GM19025 (cell line): ENCODE results near the gene POU2F2.
"Not testable (repeated sequence)": the region's sequence is repeated elsewhere in the genome, so short reads cannot be mapped to it uniquely, and the experiment has no call there.

Experiments used
- ATAC-seq: cut with Tn5 transposase; IDR thresholded peaks from one replicate; pipeline ENCODE4 v1.9.1; 2021; ENCODE audit warnings: mild to moderate bottlenecking, low read depth, moderate library complexity; ENCODE audit not compliant: unreplicated experiment

The POU2F2 gene

DNA sequence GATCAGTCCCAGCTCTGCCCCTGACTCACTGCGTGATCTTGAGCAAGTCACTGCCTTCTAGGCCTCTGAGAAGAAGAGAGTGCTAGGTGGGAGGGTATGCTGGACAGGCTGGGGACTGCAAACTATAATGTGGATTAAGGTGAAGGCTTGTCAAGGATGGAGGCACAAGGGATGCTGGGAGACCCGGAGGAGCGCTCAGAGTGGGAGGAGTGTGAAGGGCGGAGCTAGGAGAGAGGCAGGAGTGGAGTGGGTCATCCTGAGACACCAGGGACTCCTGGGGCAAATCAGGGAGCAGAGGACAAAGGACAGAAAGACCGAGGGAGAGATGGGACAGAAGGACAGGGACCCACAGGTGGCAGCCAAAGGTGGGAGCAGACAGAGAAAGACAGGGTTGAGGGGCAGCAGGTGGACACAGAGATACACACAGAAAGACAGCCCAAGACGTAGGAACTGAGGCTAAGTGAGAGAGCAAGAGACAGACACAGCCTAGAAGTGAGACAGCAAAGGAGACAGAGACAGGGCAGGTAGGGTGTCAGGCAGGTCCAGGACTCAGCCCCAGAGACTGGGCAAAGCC lies 64.8 kb downstream of the POU2F2 start:
- ATAC-seq, result no peak

- no peak for ATAC-seq
These were observed 66.0 kb downstream of the POU2F2 start for GRCh38 chr19:42066075-42066754.

DNA sequence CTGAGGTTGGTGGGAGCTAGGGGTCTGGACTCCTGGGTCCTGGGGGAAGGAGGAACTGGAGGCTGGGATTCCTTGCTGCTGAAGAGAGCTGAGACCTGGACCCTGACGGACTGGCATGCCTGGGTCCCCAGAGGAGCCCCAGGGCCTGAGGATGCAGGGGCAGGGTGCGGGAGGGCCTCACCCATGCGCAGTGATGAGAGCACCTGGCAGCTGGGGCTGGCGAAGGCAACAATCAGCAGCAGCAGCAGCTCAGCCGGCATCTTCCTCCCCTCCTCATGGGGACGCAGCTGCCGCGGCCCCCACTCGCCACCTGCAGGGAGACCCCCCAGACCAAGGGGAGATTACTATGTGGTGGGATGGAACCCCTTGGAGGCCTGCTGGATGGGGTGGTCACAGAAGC lies 66.7 kb downstream of the POU2F2 start:
- ATAC-seq, result no peak

- ATAC-seq, result no peak
These were observed 67.2 kb downstream of the POU2F2 start for GRCh38 chr19:42065051-42065450.

DNA sequence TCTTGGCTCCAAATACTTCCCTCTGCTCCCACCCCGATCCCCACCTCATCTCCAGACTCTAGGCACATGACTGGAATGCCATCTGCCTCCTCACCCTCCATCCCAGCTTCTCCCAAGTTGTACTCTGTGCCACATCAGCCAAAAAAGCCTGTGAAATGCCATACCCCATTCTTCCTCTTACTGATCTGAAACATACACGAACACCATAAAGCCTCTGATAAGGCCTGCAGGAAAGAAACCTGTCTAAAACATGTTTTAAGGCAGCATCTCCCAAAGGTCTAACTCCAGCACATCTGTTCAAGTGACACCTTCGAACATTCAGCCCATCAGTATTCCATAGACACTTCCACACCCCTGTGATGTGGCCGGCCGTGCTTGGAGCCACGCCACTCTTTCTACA lies 67.8 kb downstream of the POU2F2 start:
- ATAC-seq, result no peak

DNA sequence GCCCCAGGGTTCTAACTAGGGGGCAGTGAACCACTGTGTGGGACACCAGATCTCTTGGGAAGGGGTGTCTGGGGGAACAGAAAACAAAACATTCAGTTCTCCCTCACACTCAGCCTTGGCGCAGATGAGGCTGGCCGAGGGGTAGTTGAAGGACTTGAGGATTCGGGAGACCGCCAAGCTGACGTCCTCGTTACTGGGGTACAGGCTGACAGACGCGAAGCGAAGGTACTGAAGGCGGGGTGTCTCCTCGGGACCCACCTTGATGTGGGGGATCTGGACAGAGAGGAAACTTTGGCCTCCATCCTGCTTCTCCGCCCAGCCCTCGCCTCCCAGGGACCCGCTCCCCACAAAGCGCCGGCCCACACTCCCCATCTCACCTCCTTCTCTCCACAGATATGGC lies 69.9 kb downstream of the POU2F2 start:
- ATAC-seq, result no peak

DNA sequence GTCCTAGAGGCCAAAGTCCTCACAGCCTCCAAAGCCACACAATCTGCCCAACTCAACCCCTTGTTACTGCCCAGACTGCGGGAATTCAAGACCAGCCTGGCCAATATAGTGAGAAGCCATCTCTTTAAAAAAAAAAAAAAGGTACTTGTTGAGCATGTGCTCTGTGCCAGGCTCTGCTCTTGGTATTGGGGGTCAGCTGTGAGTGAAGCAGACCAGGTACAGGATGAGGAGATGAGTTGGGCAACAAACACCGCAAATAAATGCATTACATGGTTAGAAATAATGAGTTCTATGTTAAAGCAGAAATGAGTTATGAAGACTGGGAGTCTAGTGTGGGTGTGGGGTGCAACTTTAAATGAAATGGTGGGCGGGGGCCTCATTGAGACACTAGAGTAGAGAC lies 72.1 kb downstream of the POU2F2 start:
- no peak for ATAC-seq

DNA sequence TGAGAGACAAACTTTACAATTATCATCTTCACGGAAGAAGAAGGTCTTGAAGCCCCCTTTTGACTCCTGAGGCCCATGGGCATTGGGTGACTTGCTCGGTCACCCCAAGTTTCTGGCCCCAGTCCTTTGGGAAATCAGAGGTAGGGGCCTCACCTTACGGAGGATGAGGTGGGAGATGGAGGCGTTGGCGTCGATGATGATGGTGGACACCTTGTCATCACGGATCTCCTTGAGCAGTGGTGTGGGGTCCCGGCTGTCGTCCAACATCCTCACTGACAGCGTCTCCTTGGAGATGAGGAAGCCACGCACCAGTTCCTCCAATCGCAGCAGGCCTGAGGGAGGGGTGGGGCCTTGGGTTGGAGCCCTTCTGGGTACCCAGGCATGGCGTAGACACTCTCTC lies 73.0 kb downstream of the POU2F2 start:
- no peak for ATAC-seq

DNA sequence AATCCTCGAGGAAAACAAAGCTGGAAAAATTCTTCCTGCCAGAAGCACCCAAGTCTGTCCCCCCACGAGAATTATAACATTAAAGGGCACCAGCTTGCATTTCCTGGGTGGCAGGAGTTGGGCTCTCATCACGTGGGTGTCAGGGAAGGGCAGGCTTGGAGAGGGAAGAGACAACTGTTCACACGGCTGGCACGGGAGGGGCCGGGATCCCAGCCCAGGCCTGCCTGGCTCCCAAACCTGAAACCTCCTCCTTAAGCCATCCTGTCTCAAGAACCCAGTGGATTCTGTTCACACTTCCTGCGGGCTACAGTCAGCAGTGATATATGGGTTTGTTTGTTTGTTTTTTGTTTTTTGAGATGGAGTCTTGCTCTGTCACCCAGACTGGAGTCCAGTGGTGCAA lies 74.4 kb downstream of the POU2F2 start:
- no peak for ATAC-seq

GRCh38 chr19:42054205-42054604 lies 78.0 kb downstream of the POU2F2 start:
- ATAC-seq, result no peak

DNA sequence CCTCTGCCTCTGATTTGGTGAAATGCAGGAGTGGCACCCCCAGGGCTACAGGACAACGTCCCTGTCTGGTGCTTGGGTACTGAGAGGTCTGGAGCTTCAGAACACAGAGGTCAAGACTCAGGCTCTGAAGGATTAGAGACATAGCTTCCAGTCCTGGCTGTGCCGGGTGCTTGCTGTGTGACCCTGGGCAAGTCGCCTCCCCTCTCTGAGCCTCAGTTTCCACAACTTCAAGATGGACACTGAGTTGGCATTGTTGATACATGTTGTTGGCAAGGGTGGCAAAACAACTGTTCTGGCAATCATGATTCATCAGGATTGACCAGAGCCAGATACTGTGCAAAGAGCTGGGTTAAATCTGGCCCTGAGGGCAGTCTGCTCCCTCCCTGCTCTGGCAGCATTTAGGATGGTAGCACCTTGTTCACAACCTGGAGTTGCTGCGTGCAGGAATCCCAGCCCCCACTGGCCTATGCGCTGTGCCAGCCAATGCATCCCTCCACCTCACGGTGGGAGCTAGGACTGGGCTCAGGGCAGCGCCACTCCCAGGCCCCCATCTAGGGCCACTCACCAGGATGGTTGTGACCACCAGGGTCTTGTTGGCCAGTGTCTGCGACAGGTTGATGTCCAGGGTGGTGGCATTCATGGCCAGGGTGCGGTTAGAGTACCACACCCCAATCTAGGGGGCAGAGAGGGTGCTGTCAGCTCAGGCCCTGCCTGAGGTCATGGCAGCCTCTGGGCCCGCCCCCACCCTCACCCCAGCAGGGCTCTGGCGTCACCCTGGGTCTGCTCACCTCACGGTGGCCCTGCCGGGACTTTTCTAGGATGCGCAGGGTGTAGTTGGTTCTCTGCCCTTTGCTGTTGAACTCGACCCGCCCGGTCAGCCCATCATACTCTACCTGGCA lies 79.0 kb downstream of the POU2F2 start:
- no peak for ATAC-seq

DNA sequence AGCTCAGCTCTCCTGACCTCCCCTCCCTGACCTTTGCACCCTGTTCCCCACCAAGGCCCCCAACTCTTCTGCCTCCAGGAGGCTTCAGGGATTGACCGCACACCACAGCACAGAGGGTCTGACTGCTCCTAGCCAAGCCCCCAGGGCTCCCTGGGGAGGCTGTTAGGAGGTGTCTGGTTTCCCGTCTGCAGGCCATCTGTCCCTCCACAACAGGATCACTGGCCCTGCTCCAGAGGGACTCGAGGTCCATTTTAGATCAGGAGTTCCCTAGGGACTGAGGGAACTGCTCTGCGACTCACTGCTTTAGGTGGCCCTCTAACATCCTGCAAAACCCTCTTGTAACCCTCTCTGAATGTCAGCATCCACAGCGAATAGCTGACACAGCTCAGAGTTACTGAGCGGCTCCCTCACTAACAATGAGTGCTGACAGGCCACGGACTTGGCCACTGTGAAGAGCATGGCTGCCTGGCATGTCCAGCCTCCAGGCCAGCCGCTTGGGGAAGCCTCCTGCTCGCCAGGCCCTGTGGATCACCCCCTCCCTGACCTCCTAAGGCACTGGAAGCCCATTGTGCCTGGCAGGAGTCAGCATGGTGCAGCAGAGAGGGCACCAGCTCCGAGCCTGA lies 79.9 kb downstream of the POU2F2 start:
- ATAC-seq, result no peak

GRCh38 chr19:42051166-42052115 lies 80.8 kb downstream of the POU2F2 start:
- no peak for ATAC-seq

GRCh38 chr19:42048992-42049391 lies 83.3 kb downstream of the POU2F2 start:
- no peak for ATAC-seq

DNA sequence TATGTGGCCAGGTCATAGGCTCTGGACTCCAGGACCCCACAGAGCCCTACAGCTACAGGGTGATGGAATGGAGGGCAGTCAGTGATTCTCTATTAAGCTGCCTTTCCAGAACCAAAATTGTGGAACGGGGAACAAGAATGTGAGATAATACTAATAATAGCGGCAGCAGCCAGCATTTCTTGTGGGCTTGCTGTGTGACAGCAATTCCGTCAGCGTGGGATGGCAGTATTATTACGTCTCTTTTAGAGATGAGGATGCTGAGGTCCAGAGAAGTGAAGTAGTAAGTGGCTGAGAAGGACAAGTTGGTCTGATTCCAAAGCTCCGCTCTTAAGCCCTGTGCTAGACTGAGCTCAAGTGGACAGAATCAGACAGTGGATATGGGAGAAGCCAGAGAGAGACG lies 86.7 kb downstream of the POU2F2 start:
- ATAC-seq, result no peak

DNA sequence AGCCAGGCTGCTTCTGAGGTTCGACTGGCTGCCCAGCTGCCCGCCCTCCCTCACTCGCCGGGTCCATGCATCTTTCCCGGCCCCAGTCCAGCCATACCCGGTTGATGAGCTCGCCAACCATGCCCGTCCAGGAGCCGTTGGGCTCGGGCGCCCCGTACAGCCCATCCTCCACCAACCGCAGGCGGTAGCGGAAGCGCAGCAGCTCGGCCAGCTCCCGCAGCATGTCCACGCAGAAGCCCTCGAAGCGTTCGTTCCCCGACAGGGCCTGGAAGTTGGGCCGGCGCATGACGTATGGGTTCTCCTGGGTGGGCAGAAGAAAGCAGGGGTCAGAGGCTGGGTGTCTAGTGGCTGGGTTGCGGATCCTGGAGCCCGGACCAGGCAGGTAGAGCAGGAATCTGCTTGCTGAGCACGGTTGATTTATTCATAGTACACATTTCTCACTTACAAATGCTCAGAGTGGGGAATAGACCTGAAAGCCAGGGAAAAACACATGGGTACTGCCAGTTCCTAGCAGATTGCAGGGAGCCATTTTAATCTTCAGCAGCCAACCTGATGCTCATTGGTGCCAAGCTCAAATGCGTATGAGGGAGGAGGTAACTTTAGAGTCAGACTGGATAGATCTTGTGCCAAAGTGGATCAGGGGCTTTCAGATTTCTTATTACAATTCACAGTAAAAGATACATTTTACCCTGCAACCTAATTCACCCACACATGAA lies 89.6 kb downstream of the POU2F2 start:
- ATAC-seq, result no peak

DNA sequence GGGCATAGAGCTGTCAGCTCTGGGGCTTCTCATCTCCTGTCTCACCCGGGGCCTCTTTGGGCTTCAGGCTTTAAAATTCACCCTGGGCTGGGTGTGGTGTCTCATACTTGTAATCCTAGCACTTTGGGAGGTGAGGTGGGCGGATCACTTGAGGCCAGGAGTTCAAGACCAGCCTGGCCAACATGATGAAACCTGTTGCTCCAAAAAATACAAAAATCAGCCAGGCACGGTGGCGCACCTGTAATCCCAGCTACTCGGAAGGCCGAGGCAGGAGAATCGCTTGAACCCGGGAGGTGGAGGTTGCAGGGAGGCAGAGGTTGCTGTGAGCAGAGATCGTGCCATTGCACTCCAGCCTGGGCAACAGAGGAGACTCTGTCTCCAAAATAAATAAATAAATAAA lies 91.8 kb downstream of the POU2F2 start:
- not testable (repeated sequence) for ATAC-seq

GRCh38 chr19:42040031-42040430 lies 92.2 kb downstream of the POU2F2 start:
- no peak for ATAC-seq

GRCh38 chr19:42038666-42039065 lies 93.6 kb downstream of the POU2F2 start:
- ATAC-seq, result no peak
